CD4-positive, alpha-beta T cell treated with Interleukin-10 for 1 hour (primary cell): Measurements from ENCODE around the gene DENND1B.
"Not testable (repeated sequence)": the region's sequence is repeated elsewhere in the genome, so short reads cannot be mapped to it uniquely, and the experiment has no call there.

Experiments used
- DNase-seq: peaks from one replicate; pipeline ENCODE4 v3.0.0-alpha.2; 2020

The DENND1B gene

GRCh38 chr1:197541411-197541810, 233.9 kb downstream of the DENND1B start:
- no peak for DNase-seq

DNA sequence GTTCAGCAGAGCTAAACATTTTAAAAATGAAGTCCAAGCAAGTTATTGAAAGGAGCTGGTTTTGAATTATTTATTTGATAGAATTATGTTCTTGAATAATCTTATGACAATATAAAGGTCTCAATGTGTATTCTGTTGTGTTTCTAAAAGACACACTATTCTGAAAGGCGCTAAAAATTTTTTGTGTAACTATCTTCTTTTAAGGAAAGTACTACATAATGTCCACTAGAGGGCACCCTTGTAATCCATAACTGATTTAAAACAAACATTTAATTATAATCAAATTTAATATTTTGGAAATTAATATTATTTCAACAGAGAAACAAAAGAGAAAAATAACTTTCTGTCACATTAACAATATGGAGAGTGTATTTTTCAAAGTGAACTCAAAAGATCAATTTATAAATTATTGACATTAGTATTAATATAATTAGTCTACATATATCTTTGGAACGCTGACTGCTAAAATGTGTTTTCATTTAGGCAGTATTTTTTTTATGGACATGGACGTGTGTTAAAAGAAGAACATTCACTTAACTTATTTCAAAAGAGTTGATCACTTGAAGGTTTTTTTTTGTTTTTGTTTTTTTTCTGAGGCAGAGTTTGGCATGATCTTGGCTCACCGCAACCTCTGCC, 248.4 kb downstream of the DENND1B start:
- DNase-seq, result peak; percentile 32

GRCh38 chr1:197521118-197521739, 254.1 kb downstream of the DENND1B start:
- DNase-seq, result peak; percentile 50

- peak; percentile 18 for DNase-seq
Measured at GRCh38 chr1:197519741-197520334, 255.4 kb downstream of the DENND1B start.

- no peak for DNase-seq
Measured at GRCh38 chr1:197515421-197515820, 259.9 kb downstream of the DENND1B start.

DNA sequence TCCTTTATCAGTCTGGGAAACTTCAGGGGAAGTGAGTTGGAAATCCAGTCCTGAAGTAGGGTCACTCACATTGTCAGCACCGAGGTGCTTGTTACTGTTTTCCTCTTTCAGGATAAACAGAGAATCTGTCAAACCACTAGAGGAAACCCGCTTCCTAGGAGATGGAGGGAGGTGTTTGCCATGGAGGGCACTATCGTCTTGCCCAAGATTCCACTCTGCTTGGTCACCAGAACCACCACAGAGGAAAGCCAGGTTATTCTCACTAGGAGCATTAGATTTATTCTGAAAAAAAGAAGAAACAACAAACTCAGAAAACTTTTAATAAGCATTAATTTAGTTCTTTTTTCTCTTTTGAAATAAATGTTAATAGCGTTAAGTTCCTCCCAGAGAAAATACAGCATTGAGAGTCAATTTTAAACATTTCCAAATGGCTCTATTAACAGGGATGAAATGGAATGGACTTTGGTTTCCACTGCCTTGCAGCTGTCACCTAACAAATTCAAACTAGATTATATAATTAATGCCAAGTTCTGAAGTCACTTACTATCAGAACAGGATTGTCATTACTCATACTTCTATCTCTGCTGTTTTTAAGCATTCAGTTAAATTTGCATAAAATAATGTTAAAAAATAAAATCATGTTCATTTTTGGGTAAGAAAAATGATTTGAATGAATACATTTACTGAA, 264.4 kb downstream of the DENND1B start:
- no peak for DNase-seq

GRCh38 chr1:197496722-197497121, 278.6 kb downstream of the DENND1B start:
- DNase-seq, result no peak

DNA sequence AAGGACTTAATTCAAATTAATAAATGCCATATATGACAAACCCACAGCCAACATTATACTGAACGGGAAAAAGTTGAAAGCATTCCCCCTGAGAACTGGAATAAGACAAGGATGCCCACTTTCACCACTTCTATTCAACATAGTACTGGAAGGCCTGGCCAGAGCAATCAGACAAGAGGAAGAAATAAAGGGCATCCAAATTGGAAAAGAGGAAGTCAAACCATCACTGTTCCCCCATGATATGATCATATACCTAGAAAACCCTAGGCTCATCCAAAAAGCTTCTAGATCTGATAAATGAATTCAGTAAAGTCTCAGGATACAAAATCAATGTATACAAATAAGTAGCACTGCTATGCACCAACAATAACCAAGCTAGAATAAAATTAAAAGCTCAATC, 283.8 kb downstream of the DENND1B start:
- DNase-seq, result not testable (repeated sequence)

DNA sequence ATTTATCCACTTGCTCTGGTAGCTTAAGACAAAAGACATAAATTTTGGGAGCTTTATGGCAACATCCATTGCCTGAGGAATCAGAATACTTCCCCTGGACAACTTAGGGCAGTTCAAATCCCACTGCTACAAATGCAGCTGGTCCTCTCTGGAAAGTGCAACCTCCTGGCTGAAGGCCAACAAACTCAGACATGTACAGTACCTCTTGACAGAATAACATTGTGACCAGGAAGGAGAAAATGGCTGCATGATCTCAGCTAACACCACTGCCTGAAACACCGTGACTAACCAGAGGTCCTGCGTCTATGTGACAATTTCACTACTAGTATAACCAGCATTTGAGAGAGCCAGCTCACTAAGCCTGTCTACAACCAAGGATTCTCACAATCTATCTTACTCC, 288.3 kb downstream of the DENND1B start:
- no peak for DNase-seq

DNA sequence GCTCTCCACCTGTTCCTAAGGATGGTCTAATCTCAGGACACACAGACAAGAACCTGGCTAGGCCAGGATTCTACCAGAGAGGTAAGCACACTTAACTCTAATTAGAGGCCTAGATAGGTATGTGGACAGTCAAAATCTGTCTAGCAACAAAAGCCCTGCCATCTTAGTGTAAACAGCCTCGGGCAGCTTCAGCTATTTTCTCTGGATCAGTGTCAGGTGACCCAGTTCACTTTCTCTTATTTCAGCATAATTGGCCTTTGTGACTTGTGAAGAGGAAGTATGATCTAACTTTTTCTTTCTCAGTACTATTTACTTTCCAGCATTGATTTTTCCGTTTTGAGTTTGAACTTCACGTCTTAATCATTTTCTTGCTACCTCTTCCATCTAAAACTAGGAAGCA, 289.5 kb downstream of the DENND1B start:
- no peak for DNase-seq

GRCh38 chr1:197481101-197481500, 294.2 kb downstream of the DENND1B start:
- DNase-seq, result peak; percentile 9

DNA sequence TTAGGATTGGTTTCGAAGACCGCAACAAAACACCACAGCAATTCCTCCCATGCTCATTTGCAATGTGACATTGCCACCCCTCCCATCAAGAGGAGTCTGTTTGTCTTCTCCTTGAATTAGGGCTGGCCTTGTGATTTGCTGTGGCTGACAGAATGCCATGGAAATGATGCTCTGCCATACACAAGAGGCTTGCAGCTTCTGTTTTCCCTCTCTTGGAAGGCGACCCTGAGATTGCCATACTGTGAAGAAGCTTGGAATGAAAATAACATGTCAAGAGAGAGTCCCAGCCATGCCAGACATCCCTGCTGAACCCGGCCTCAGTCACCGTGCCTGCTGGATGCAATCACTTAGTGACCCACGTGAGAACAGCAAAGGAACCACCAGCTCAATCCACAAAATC, 294.8 kb downstream of the DENND1B start:
- DNase-seq, result no peak

GRCh38 chr1:197472141-197472540, 303.1 kb downstream of the DENND1B start:
- DNase-seq, result no peak

DNA sequence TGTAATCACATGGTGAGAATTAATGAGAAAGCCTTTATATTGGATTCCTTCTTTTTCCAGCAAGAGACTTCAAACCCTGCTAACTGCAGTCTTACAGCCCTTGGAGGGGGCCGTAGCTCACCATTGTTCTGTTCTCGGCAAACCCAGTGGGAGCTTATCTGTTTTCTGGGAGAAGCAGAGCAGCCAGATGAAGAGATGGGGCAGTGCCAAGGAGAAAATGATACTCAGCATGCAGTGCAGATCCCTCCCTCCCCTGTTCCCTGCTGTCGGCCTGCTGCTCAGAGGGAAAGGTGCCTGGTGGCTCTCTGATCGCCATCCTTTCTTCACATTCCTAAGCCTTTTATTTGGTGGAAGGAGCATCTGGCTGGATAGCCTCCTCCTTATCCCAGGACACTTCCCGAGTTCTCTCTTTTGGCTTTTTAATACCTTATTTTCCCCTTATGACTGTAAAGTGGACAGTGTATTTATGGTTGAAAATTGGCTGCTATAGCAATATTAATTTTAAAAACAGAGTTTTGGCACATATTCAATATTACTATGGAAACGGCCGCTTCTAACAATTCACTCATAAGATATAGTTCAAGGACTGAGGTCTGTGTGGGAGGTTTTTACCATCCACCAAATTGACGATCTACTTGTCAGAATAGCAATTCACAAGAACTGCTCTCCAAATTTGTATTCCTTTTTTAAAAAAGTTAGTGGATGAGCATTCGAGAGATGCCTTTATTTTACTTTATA, 303.9 kb downstream of the DENND1B start:
- DNase-seq, result no peak

DNA sequence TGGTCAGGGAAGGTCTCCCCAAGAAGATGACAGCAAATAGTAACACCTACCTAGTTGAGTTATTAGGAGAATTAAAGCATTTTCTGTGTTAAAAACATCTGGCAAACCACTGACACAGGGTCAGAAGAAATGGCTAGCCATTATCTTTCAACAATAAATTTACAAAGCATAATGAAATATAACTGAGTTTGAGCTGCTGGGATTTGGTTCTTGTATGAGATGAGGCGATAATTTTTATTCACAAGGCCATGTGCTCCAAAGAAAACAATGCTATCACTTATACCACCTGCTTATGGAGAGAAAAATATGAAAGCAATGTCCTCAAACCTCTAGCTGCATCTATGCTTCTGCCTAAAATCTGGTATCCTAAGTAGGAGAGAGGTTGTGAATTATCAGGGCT, 304.9 kb downstream of the DENND1B start:
- no peak for DNase-seq

- no peak for DNase-seq
Measured at GRCh38 chr1:197469620-197470210, 305.6 kb downstream of the DENND1B start.

GRCh38 chr1:197468543-197469175, 306.6 kb downstream of the DENND1B start:
- no peak for DNase-seq

- no peak for DNase-seq
Measured at GRCh38 chr1:197467881-197468280, 307.4 kb downstream of the DENND1B start.

DNA sequence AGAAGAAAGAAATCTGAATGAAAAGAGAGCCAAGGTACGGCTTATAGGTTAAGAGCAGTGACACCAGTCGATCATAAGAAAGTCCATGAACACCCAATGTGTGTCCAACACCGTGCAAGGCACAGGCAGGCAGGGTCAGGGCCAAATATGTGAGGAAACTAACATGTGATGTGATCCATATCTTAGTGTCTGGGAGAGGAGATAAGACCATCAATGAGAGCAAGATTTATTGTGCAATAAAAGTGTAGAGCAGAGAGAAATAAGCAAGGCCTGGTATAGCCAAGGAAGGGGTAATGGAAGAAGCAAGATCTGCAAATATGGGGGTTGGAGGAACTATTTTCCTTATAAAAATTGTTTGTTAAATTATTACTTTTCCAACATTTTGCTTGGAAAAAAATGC, 308.5 kb downstream of the DENND1B start:
- no peak for DNase-seq

- no peak for DNase-seq
Measured at GRCh38 chr1:197465528-197466327, 309.6 kb downstream of the DENND1B start.

- no peak for DNase-seq
Measured at GRCh38 chr1:197464044-197464443, 311.2 kb downstream of the DENND1B start.
